Liver (tissue), 9 donors: Measurements from ENCODE around the gene CDC14A. TPM values are rescaled to one million over a fixed set of nuclear protein-coding genes. Genes with fewer than 3 reads are reported as not detected.

Experiments
- DNase-seq: peaks from one replicate; pipeline ENCODE4 v3.0.0-alpha.2; 2017; ENCODE audit warnings: low spot score
- H3K27ac ChIP-seq, 2 donors: one replicate each; pipeline ENCODE4 v1.7.0; 2013; ENCODE audit warnings: inconsistent platforms in 2 of 2, low read length in 2 of 2, control low read depth in 1 of 2, low read depth in 1 of 2, mild to moderate bottlenecking in 1 of 2
- H3K27me3 ChIP-seq, 4 donors: one replicate each; pipeline versions ENCODE4 v1.6.1 to v1.7.0; 2013; ENCODE audit warnings: low read length in 3 of 4, inconsistent platforms in 1 of 4, mild to moderate bottlenecking in 1 of 4, moderate library complexity in 1 of 4; ENCODE audit not compliant: control insufficient read depth in 4 of 4, insufficient read depth in 4 of 4
- H3K36me3 ChIP-seq, 4 donors: one replicate each; pipeline versions ENCODE4 v1.6.1 to v1.7.0; 2013; ENCODE audit warnings: low read length in 3 of 4, mild to moderate bottlenecking in 3 of 4, low read depth in 1 of 4, moderate library complexity in 1 of 4; ENCODE audit not compliant: control insufficient read depth in 4 of 4, insufficient read depth in 3 of 4
- H3K4me1 ChIP-seq, 4 donors: one replicate each; pipeline versions ENCODE4 v1.6.1 to v1.7.0; 2013; ENCODE audit warnings: low read length in 3 of 4, mild to moderate bottlenecking in 3 of 4, moderate library complexity in 1 of 4; ENCODE audit not compliant: control insufficient read depth in 4 of 4, insufficient read depth in 4 of 4
- H3K4me3 ChIP-seq, 3 donors: one replicate each; pipeline versions ENCODE4 v1.6.1 to v1.7.0; 2013; ENCODE audit warnings: low read length in 3 of 3, control low read depth in 1 of 3, low read depth in 1 of 3, mild to moderate bottlenecking in 1 of 3
- H3K9ac ChIP-seq, 2 donors: one replicate each; pipeline ENCODE4 v1.7.0; 2013; ENCODE audit warnings: low read length in 2 of 2, mild to moderate bottlenecking in 2 of 2, moderate library complexity in 2 of 2, control low read depth in 1 of 2, low read depth in 1 of 2
- H3K9me3 ChIP-seq, 4 donors: one replicate each; pipeline versions ENCODE4 v1.6.1 to v1.7.0; 2013; ENCODE audit warnings: low read length in 3 of 4; ENCODE audit not compliant: control insufficient read depth in 4 of 4
- ATF3 ChIP-seq: IDR thresholded peaks from 2 replicates; pipeline ENCODE4 v1.6.1; 2016; ENCODE audit warnings: antibody characterized with exemption
- EGR1 ChIP-seq, 2 donors: IDR thresholded peaks; 2 replicates each; pipeline ENCODE4 v1.6.1; 2016 to 2018; ENCODE audit warnings: antibody characterized with exemption in 2 of 2, low read depth in 2 of 2
- FOXA1 ChIP-seq: IDR thresholded peaks from 2 replicates; pipeline ENCODE4 v1.6.1; 2016; ENCODE audit warnings: antibody characterized with exemption
- FOXA2 ChIP-seq: IDR thresholded peaks from 2 replicates; pipeline ENCODE4 v1.6.1; 2016; ENCODE audit warnings: antibody characterized with exemption
- GABPA ChIP-seq, 2 donors: IDR thresholded peaks in 1 of 2; conservative IDR thresholded peaks in 1 of 2; 2 replicates each; pipeline ENCODE4 v1.6.1; 2016; ENCODE audit warnings: antibody characterized with exemption in 2 of 2, mild to moderate bottlenecking in 1 of 2, moderate library complexity in 1 of 2
- HNF4A ChIP-seq, 2 donors: conservative IDR thresholded peaks; 2 replicates each; pipeline ENCODE4 v1.6.1; 2016; ENCODE audit warnings: antibody characterized with exemption in 2 of 2, mild to moderate bottlenecking in 2 of 2
- MAX ChIP-seq: IDR thresholded peaks from 2 replicates; pipeline ENCODE4 v1.6.1; 2016; ENCODE audit warnings: antibody characterized with exemption
- NR2F2 ChIP-seq: IDR thresholded peaks from 2 replicates; pipeline ENCODE4 v1.6.1; 2016; ENCODE audit warnings: antibody characterized with exemption
- RAD21 ChIP-seq, 2 donors: IDR thresholded peaks; 2 replicates each; pipeline ENCODE4 v1.6.1; 2016; ENCODE audit warnings: antibody characterized with exemption in 2 of 2, mild to moderate bottlenecking in 2 of 2
- REST ChIP-seq: IDR thresholded peaks from 2 replicates; pipeline ENCODE4 v1.6.1; 2016; ENCODE audit warnings: antibody characterized with exemption, mild to moderate bottlenecking
- RXRA ChIP-seq, 2 donors: IDR thresholded peaks; 2 replicates each; pipeline ENCODE4 v1.6.1; 2017 to 2018; ENCODE audit warnings: antibody characterized with exemption in 2 of 2, mild to moderate bottlenecking in 1 of 2
- SP1 ChIP-seq: IDR thresholded peaks from 2 replicates; pipeline ENCODE4 v1.6.1; 2018; ENCODE audit warnings: antibody characterized with exemption, mild to moderate bottlenecking
- TAF1 ChIP-seq: conservative IDR thresholded peaks from 2 replicates; pipeline ENCODE4 v1.6.1; 2016; ENCODE audit warnings: antibody characterized with exemption, mild to moderate bottlenecking
- YY1 ChIP-seq: IDR thresholded peaks from 2 replicates; pipeline ENCODE4 v1.6.1; 2016; ENCODE audit warnings: antibody characterized with exemption, mild to moderate bottlenecking
- WGBS: extraction: QIAGEN DNeasy Blood & Tissue Kit; methylation state at CpG from one replicate; pipeline ENCODE4 v1.1.7; 2013; 5-methylcytosine and 5-hydroxymethylcytosine counted together
- polyA plus RNA-seq, 2 donors: library from polyadenylated mRNA; stranded (reverse) in 1 of 2; unstranded in 1 of 2; fragments of 200-250 nt in 1 of 2; fragments of >200 nt in 1 of 2; fragmentation: Nextera tagmentation in 1 of 2; extraction: Ambion mirVana in 1 of 2; gene quantifications; one replicate each; pipeline versions ENCODE4 v1.2.1 to v1.2.3, GENCODE V29; 2013 to 2015
- total RNA-seq, 2 donors: library from RNA; depleted of rRNA; stranded (reverse); fragments of >200 nt; gene quantifications; one replicate each; pipeline ENCODE4 v1.2.3, GENCODE V29; 2014
- donor health status: healthy.
- donor health status: healthy.
- donor health status: healthy.
- donor health status: healthy.
- donor health status: healthy.

Gene CDC14A
- total and polyA plus RNA-seq, 4 donors: 0.39 to 4.1 (median 2.6) TPM

GRCh38 chr1:100438789-100439188, 86.5 kb downstream of the CDC14A start:
- H3K9me3 ChIP-seq: no peaks in the 10 kb centered on the region
- no peak overlapping the region for H3K4me3 ChIP-seq
- TF ChIP-seq RXRA (IDR thresholded peaks at IDR 0.05) (no peak), SP1 (no peak), HNF4A (conservative IDR thresholded peaks at IDR 0.05) (no peak), FOXA1 (no peak), REST (no peak), ATF3 (no peak), GABPA (IDR thresholded peaks at IDR 0.05 in 1 of 2, conservative IDR thresholded peaks at IDR 0.05 in 1 of 2) (no peak)
- H3K27me3 ChIP-seq: no peaks in the 10 kb centered on the region
- no peak for DNase-seq
- no peaks in the 10 kb centered on the region for H3K4me1 ChIP-seq
- H3K9ac ChIP-seq: no peak overlapping the region
- H3K36me3 ChIP-seq: no peaks in the 10 kb centered on the region
- 75% methylated on average over 3 of the region's 3 CpGs for WGBS
- no peak overlapping the region for H3K27ac ChIP-seq

GRCh38 chr1:100440075-100440809, 87.9 kb downstream of the CDC14A start:
- no peak overlapping the region for H3K27ac ChIP-seq
- H3K9me3 ChIP-seq: no peaks in the 10 kb centered on the region
- no peak overlapping the region for H3K4me3 ChIP-seq
- H3K36me3 ChIP-seq: no peaks in the 10 kb centered on the region
- H3K9ac ChIP-seq: no peak overlapping the region
- H3K27me3 ChIP-seq: no peaks in the 10 kb centered on the region
- no peak for DNase-seq
- H3K4me1 ChIP-seq: no peaks in the 10 kb centered on the region
- 59% methylated on average over 4 of the region's 4 CpGs for WGBS
- no peak for TF ChIP-seq SP1
- no peak for TF ChIP-seq GABPA (IDR thresholded peaks at IDR 0.05 in 1 of 2, conservative IDR thresholded peaks at IDR 0.05 in 1 of 2)
- TF ChIP-seq EGR1 (IDR thresholded peaks at IDR 0.05; ENCODE audit: low read depth in 2 of 2): no peak
- no peak for TF ChIP-seq RAD21 (IDR thresholded peaks at IDR 0.05)
- TF ChIP-seq FOXA2: no peak
- no peak for TF ChIP-seq REST
- no peak for TF ChIP-seq TAF1
- no peak for TF ChIP-seq MAX
- no peak for TF ChIP-seq NR2F2
- no peak for TF ChIP-seq HNF4A (conservative IDR thresholded peaks at IDR 0.05)
- no peak for TF ChIP-seq YY1
- TF ChIP-seq ATF3: no peak
